ENCODE data around the gene UNC13A.

DNA sequence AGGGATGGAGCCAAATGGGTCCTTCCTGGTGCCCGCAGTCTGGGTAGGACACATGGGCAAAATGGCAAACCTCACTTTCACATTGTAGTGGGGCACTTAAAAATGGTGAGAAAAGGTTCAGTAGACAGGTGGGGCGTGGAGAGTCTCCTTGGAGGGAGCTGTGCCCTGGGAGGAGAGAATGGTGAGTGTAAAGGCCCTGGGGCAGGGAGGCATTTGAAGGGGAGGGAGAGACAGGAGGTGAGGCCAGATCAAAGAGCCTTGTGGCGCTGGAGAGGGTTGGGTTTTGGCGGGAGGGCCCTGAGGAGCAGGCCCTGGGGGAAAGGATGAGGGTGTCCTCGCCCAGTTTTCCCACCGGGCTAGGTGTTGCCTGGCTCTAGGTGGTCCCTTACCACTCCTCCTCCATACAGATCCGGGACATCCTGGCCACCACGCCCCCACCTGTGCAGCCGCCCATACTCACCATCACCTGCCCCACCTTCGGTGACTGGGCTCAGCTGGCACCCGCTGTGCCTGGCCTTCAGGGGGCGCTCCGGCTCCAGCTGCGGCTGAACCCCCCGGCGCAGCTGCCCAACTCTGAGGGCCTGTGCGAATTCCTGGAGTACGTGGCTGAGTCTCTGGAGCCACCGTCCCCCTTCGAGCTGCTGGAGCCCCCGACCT, 37.4 kb upstream of the UNC13A start:
- TF ChIP-seq, protein P1, sequence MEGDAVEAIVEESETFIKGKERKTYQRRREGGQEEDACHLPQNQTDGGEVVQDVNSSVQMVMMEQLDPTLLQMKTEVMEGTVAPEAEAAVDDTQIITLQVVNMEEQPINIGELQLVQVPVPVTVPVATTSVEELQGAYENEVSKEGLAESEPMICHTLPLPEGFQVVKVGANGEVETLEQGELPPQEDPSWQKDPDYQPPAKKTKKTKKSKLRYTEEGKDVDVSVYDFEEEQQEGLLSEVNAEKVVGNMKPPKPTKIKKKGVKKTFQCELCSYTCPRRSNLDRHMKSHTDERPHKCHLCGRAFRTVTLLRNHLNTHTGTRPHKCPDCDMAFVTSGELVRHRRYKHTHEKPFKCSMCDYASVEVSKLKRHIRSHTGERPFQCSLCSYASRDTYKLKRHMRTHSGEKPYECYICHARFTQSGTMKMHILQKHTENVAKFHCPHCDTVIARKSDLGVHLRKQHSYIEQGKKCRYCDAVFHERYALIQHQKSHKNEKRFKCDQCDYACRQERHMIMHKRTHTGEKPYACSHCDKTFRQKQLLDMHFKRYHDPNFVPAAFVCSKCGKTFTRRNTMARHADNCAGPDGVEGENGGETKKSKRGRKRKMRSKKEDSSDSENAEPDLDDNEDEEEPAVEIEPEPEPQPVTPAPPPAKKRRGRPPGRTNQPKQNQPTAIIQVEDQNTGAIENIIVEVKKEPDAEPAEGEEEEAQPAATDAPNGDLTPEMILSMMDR (IDR thresholded peaks at IDR 0.05), result no peak
- TF ChIP-seq POLR2AphosphoS5 (IDR thresholded peaks at IDR 0.05), result no peak

All from sigmoid colon (tissue), 4 donors.